ENCODE measurements around the gene SOX2. TPM values are rescaled to one million over a fixed set of nuclear protein-coding genes. Genes with fewer than 3 reads are reported as not detected.

The SOX2 gene
- total RNA-seq, 4 donors from 2014 or later: 0.57 to 0.67 TPM; not detected in 2

- no peak for TF ChIP-seq POLR2A (IDR thresholded peaks at IDR 0.05)
- no peak for DNase-seq
- no peaks in the 10 kb centered on the region for H3K36me3 ChIP-seq
- no peak overlapping the region for H3K27ac ChIP-seq
- H3K9me3 ChIP-seq: peaks cover 0 to 7% (median 0%) of the 10 kb centered on the region in 4 donors
- H3K4me1 ChIP-seq: peaks cover 0 to 5% (median 0%) of the 10 kb centered on the region in 4 donors
- H3K27me3 ChIP-seq: peaks cover 0 to 72% of the 10 kb centered on the region in 2 donors
- no peak overlapping the region for H3K4me3 ChIP-seq
Measured at GRCh38 chr3:181722156-181722555, 10.4 kb downstream of the SOX2 start.

- Histone ChIP-seq H3K4me3 (no peak overlapping the region), H3K4me1 (peaks cover 0 to 10% (median 0%) of the 10 kb centered on the region in 4 donors), H3K27ac (no peak overlapping the region), H3K9me3 (peaks cover 0 to 7% (median 0%) of the 10 kb centered on the region in 4 donors), H3K27me3 (peaks cover 0 to 69% of the 10 kb centered on the region in 2 donors), H3K36me3 (no peaks in the 10 kb centered on the region)
- no peak for TF ChIP-seq POLR2A (IDR thresholded peaks at IDR 0.05)
- TF ChIP-seq CTCF (IDR thresholded peaks at IDR 0.05): no peak
- no peak for DNase-seq
Measured at GRCh38 chr3:181722766-181723425, 11.2 kb downstream of the SOX2 start.

- Histone ChIP-seq H3K36me3 (no peaks in the 10 kb centered on the region), H3K4me3 (no peak overlapping the region), H3K27me3 (peaks cover 0 to 73% of the 10 kb centered on the region in 2 donors), H3K4me1 (peaks cover 0 to 11% (median 0%) of the 10 kb centered on the region in 4 donors), H3K27ac (no peak overlapping the region), H3K9me3 (peaks cover 0 to 7% (median 0%) of the 10 kb centered on the region in 4 donors)
- no peak for DNase-seq
- TF ChIP-seq CTCF (IDR thresholded peaks at IDR 0.05): no peak
- TF ChIP-seq POLR2A (IDR thresholded peaks at IDR 0.05): no peak
Measured at GRCh38 chr3:181723625-181724191, 12.0 kb downstream of the SOX2 start.

GRCh38 chr3:181724192-181724965 lies 12.7 kb downstream of the SOX2 start:
- H3K4me3 ChIP-seq: no peak overlapping the region
- no peak overlapping the region for H3K27ac ChIP-seq
- TF ChIP-seq CTCF (IDR thresholded peaks at IDR 0.05): no peak
- no peak for TF ChIP-seq POLR2A (IDR thresholded peaks at IDR 0.05)
- peaks cover 0 to 11% (median 0%) of the 10 kb centered on the region in 4 donors for H3K4me1 ChIP-seq
- no peak for DNase-seq
- H3K36me3 ChIP-seq: no peaks in the 10 kb centered on the region
- peaks cover 0 to 5% (median 0%) of the 10 kb centered on the region in 4 donors for H3K9me3 ChIP-seq
- peaks cover 0 to 72% of the 10 kb centered on the region in 2 donors for H3K27me3 ChIP-seq

- no peak overlapping the region for H3K27ac ChIP-seq
- H3K4me3 ChIP-seq: no peak overlapping the region
- H3K9me3 ChIP-seq: peaks cover 0 to 4% (median 0%) of the 10 kb centered on the region in 4 donors
- peaks cover 0 to 67% of the 10 kb centered on the region in 2 donors for H3K27me3 ChIP-seq
- no peaks in the 10 kb centered on the region for H3K36me3 ChIP-seq
- TF ChIP-seq POLR2A (IDR thresholded peaks at IDR 0.05) (no peak), CTCF (IDR thresholded peaks at IDR 0.05) (no peak)
- DNase-seq: no peak
- peaks cover 0 to 11% (median 0%) of the 10 kb centered on the region in 4 donors for H3K4me1 ChIP-seq
Measured at GRCh38 chr3:181725131-181725731, 13.5 kb downstream of the SOX2 start.
